Adrenal gland (tissue), 12 donors: ENCODE data around the gene SCN10A. TPM values are rescaled to one million over a fixed set of nuclear protein-coding genes. Genes with fewer than 3 reads are reported as not detected.
A peak's percentile ranks its signal among the peaks of the same experiment; 100 is the strongest.

Experiments used
- DNase-seq, 7 donors: peaks; one replicate each; pipeline ENCODE4 v3.0.0-alpha.2; 2019 to 2020
- H3K27ac ChIP-seq, 5 donors: fragments of 200-600 bp; sonication (generic) in 4 of 5; 1 replicate in 3 of 5; 2 replicates in 2 of 5; pipeline versions ENCODE4 v1.5.1 to v1.8.0; 2016 to 2020; ENCODE audit warnings: mild to moderate bottlenecking in 1 of 5
- H3K27me3 ChIP-seq: fragments of 200-600 bp; 2 replicates; pipeline ENCODE4 v1.8.0; 2021
- H3K36me3 ChIP-seq, 2 donors: fragments of 200-600 bp; replicated peaks in 1 of 2; 1 replicate in 1 of 2; 2 replicates in 1 of 2; pipeline versions ENCODE4 v1.5.1 to v1.8.0; 2018 to 2022
- H3K4me1 ChIP-seq, 2 donors: fragments of 200-600 bp; replicated peaks in 1 of 2; 1 replicate in 1 of 2; 2 replicates in 1 of 2; pipeline versions ENCODE4 v1.5.1 to v1.8.0; 2018 to 2021
- H3K4me3 ChIP-seq, 4 donors: fragments of 200-600 bp; sonication (generic) in 3 of 4; one replicate each; pipeline ENCODE4 v1.5.1; 2016 to 2018
- H3K9me3 ChIP-seq, 3 donors: fragments of 200-600 bp; sonication (generic) in 1 of 3; replicated peaks in 1 of 3; 1 replicate in 2 of 3; 2 replicates in 1 of 3; pipeline versions ENCODE4 v1.5.1 to v1.8.0; 2016 to 2021
- CTCF ChIP-seq, 6 experiments: fragments of 450-650 bp in 4 of 6; fragments of 200-600 bp in 2 of 6; sonication (generic) in 1 of 6; IDR thresholded peaks; 1 replicate in 5 of 6; 2 replicates in 1 of 6; pipeline versions ENCODE4 v1.5.1 to v1.8.0; 2016 to 2021; ENCODE audit warnings: antibody characterized with exemption in 6 of 6, mild to moderate bottlenecking in 2 of 6, moderate library complexity in 1 of 6
- POLR2A ChIP-seq, 2 donors: fragments of 450-650 bp; IDR thresholded peaks; one replicate each; pipeline ENCODE4 v1.6.1; 2017; ENCODE audit warnings: antibody characterized with exemption in 2 of 2, mild to moderate bottlenecking in 2 of 2, moderate library complexity in 1 of 2
- WGBS, 4 donors: extraction: QIAGEN DNeasy Blood & Tissue Kit in 2 of 4; methylation state at CpG; one replicate each; pipeline versions ENCODE4 v1.1.5 to v1.1.7; 2013 to 2017; 5-methylcytosine and 5-hydroxymethylcytosine counted together
- intact Hi-C, 2 donors: fragments of 100-400 bp; cut with DNase I; formaldehyde crosslinking; loops; one replicate each; pipeline versions ENCODE4 v1.14.1 to v1.15.0; 2022 to 2023
- polyA plus RNA-seq, 3 donors: library from polyadenylated mRNA; stranded (reverse); fragments of 200-250 nt in 2 of 3; fragments of 350-450 nt in 1 of 3; fragmentation: Illumina TruSeq in 1 of 3; extraction: RNeasy Lipid Tissue Mini Kit (QIAGEN cat#74804) in 1 of 3; gene quantifications; one replicate each; pipeline ENCODE4 v1.2.3, GENCODE V29; 2013 to 2014
- total RNA-seq, 9 donors: library from RNA; depleted of rRNA in 4 of 9; stranded (reverse); fragments of >200 nt in 4 of 9; fragments of 120-200 nt in 1 of 9; fragmentation: NEBNext Ultra II Directional in 1 of 9; extraction: Animal tissue kit (Norgen Biotek cat#: 25700) in 1 of 9; gene quantifications; one replicate each; pipeline versions ENCODE4 v1.1.0 to v1.2.4, GENCODE V29; 2013 to 2023
- donor health status: healthy with polysubstance abuse.
- donor health status: Bipolar disorder and iron deficiency.
- donor health status: DM: yes; HTN: yes; CAD: no.
- donor health status: DM: no; HTN: no; CAD: no.
- donor health status: DM: no; HTN: no; CAD: no.
- donor health status: DM: yes; HTN: yes; CAD: no.

SCN10A gene
- total and polyA plus RNA-seq, 12 donors = not detected

DNA sequence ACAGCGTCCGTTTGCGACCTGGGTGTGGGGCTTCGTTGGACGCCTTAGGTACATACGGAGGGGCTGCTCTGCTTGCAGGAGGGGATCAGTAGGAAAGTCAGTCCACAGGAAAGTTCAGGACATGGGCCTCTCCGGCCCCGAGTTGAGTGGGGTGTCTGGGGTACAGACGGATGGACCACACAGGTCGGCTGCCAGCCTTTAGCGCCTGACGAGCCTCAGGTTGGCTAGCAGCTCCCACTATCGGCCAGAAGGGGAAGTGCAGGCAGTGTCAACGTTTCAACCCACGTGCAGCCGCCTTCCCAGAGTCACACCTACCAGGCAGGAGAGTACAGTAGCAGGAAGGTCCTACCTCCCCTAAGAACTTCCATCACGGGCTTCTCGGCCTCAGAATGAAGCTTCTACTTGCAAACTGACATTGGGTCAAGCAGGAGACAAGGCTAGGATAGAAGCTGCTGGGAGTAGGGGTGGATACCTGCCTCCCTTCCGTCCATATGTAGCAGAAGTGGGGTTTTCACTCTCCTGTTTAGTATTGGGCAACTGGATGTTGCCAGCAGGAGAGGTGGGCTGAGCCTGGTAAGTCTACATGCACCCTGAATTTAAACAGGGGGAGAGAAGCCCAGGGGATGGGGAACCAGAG lies 164.7 kb downstream of the SCN10A start:
- Histone ChIP-seq H3K27me3 (peaks cover 26% of the 10 kb centered on the region), H3K36me3 (no peaks in the 10 kb centered on the region), H3K9me3 (no peaks in the 10 kb centered on the region), H3K4me3 (no peak overlapping the region), H3K27ac (no peak overlapping the region), H3K4me1 (peaks cover 6 to 10% of the 10 kb centered on the region in 2 donors)
- DNase-seq = peak; percentile 51 to 83 (median 73)
- WGBS, 4 donors = 6 to 15% (median 13%) methylated on average over 14 to 19 of the region's 19 CpGs
- intact Hi-C loops = loop anchor here (5.0 to 10.0 kb wide), 2 partner anchors 124 to 126 kb away; no protein-coding TSS in a partner anchor
- TF ChIP-seq CTCF (IDR thresholded peaks at IDR 0.05) (peak; percentile 87 to 94 (median 92)), POLR2A (IDR thresholded peaks at IDR 0.05) (no peak)

- intact Hi-C loops = loop anchor here (5.0 to 10.0 kb wide), 2 partner anchors 123 to 126 kb away; no protein-coding TSS in a partner anchor
- TF ChIP-seq POLR2A (IDR thresholded peaks at IDR 0.05) = no peak
- TF ChIP-seq CTCF (IDR thresholded peaks at IDR 0.05) = no peak
- Histone ChIP-seq H3K4me3 (peak overlapping the region in 1 of 4 donors; percentile 72), H3K4me1 (peaks cover 6 to 10% of the 10 kb centered on the region in 2 donors), H3K9me3 (no peaks in the 10 kb centered on the region), H3K36me3 (no peaks in the 10 kb centered on the region), H3K27ac (no peak overlapping the region), H3K27me3 (peaks cover 26% of the 10 kb centered on the region)
- no peak for DNase-seq
- WGBS, 4 donors = 76 to 83% (median 80%) methylated on average over 14 of the region's 14 CpGs
These were observed 165.6 kb downstream of the SCN10A start for GRCh38 chr3:38650248-38650951.

DNA sequence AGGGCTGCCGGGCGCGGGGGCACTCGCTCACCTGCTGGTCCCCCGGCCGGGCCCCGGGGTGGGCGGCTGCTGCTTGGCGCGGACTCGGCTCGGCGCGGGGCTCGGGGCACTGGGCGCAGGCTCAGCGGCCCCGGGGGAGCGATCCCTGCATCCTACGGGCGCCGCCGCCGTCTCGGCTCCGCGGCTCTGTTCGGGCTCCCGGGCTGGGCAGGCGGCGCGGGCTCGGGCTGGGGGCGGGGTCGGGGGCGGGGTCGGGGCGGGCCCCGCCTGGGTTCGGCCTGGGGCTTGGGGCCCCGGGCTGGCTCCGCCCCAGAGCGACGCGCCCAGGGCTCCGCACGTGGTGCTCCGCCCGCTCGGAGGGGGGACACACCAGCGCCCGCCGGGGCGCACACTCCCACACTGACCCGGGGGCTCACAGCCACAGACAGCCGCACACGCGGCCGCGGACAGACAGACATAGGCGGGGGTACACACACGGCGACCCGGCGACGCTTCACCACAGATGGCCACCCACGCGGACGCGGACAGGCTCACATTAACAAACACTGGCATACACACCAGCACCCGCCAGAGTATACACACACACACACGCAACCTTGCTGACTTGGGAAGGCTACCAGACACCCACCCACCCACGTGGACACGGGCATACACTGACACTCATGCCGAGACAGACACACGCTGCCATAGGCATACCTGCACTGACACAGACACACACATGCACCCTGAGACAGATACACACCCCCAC lies 166.3 kb downstream of the SCN10A start, which contains the start of gene SCN5A:
Gene SCN5A (minus strand): TSS at position 188 of the 748 bp plus-strand sequence. CDS start 16,380 bp downstream, outside the sequence.
- no peak within 1 kb of the TSS for H3K27ac ChIP-seq
- H3K27me3 ChIP-seq = peaks cover 26% of the 10 kb centered on the region
- no peak for TF ChIP-seq POLR2A (IDR thresholded peaks at IDR 0.05)
- no peak for TF ChIP-seq CTCF (IDR thresholded peaks at IDR 0.05)
- DNase-seq = peak in 6 of 7 donors; percentile 32 to 58 (median 46)
- no peaks in the 10 kb centered on the region for H3K36me3 ChIP-seq
- peaks cover 6 to 10% of the 10 kb centered on the region in 2 donors for H3K4me1 ChIP-seq
- H3K4me3 ChIP-seq = peak within 1 kb of the TSS in 2 of 4 donors; percentile 9 to 72
- WGBS, 4 donors = 0 to 2% (median 1%) methylated on average over 6 to 75 of the region's 76 CpGs; no CpG with 5 or more reads in 1 of the 4 donors
- intact Hi-C loops = loop anchor here (5.0 to 10.0 kb wide), 3 partner anchors 122 to 132 kb away; no protein-coding TSS in a partner anchor
- H3K9me3 ChIP-seq = no peaks in the 10 kb centered on the region
